HG03159 (cell line): ENCODE measurements around the gene MIB2.
A peak's percentile ranks its signal among the peaks of the same experiment; 100 is the strongest.
"Not testable (repeated sequence)": the region's sequence is repeated elsewhere in the genome, so short reads cannot be mapped to it uniquely, and the experiment has no call there.

Experiments used
- ATAC-seq: cut with Tn5 transposase; IDR thresholded peaks from one replicate; pipeline ENCODE4 v1.9.1; 2021; ENCODE audit warnings: mild to moderate bottlenecking, moderate library complexity; ENCODE audit not compliant: unreplicated experiment

MIB2 gene

DNA sequence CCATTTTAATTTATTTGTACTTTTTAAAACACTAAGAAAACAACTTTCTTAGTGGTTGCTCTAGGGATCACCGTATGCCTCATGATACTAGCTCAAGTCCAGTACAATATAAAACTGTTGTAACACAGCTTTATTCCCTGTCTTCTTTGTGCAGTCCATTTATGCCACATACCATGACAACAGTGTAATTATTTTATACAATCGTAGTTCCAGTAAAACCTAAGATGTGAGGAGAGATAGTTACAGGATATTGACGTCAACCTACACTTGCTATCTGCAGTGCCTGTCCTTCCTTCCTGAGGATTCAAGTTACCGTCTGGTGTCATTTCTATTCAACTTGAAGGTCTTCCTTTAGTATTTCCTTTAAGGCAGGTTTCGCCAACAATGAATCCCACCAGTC, 31.0 kb downstream of the MIB2 start:
- ATAC-seq: not testable (repeated sequence)

DNA sequence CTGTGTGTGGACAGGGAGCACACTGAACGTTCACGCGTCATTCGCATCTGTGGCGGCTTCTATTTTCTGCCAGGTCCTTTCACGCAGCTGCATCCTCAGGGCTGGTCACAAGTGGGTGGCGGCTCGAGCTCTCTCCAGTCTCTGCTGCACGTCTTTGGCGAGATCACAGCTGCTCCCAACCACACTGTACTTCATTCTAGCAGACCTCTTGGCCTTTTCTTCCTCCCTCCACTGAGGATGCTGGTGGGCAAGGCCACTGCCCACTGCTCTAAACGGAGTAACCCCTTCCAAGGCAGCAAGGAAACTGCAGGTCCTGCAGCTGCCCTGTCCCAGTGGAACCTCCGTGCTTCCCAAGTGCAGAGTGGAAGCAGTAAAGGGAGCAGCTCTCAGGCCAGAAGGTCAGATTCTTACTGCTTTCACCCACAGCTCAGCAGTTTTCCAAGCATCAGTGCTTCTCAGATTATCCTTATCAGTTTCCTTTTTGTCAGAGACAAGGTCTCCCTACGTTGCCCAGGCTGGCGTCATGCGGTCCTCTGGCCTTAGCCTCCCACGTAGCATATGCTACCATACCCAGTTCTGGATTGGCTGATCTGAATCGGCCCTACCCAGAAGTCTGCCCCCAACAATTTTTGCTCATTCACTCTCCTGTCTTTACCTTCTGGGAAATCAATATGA, 32.4 kb downstream of the MIB2 start:
- ATAC-seq: not testable (repeated sequence)

DNA sequence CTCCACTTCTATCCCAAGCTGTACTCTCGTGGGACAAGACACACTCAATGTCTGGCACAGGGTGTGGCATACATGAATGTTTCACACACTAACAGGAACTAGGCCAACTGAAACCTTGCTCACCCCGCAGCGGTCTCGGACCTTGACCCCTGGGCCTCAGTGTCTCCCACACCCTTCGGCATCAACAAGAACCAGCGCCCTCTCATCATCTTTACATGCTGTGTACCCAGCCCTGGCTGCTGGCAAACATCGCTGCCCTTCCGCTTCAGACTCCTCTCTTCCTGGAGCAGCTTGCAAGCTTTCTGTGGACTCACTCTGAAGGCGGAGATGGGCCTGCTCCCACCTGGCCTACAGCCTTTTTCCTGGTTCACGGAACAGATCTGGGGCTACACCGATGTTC, 33.0 kb downstream of the MIB2 start:
- not testable (repeated sequence) for ATAC-seq

DNA sequence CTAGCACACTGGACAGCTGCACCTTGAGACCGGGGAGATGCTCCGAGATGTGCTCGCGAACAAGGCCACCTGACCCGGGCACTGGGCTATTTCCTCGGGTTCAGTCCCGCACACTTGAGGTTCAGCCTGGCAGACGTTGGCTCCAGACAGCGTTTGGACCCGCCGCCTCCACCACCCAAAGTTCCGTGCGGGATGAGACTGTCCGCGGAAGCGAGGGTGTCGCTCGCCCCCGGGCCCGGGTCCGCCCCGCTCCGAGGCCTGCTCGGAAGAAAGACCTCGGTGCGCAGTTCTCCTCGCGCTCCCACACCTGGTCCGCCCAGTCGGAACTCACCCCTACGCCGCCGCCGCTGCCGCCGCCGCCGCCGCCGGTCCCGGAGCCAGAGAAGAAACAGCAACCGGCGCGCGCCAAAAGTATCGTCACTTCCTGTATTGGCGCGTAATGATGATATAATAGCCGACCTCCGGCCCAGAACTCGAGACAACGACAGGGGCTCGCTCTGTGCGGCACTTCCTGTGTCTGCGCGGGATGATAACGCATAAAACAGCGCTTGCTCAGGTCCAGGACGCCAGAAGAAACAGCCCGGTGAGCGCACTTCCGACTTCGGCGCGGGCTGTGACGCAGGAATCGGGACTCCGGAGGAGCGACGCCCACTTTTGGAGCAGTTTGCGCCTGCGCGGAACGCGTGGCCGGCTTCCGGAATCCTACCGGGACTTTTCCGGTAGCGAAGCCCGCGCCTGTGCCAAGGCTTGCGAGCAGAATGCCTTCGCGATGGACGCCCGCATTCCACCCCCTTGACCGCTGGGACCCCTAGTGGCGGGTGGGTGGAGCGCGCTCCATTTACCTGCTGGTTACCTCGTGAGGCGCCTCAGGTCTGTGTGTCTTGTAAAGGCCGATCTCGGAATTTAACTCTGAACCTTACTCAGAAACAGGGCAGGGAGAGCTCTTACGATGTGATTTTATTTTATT, 43.6 kb downstream of the MIB2 start, which contains the start of gene CDK11B:
Gene CDK11B (minus strand): TSS at position 422 of the 967 bp plus-strand sequence. CDS start 1,519 bp downstream, outside the sequence.
- peak; percentile 73 for ATAC-seq

GRCh38 chr1:1662392-1662791, 47.1 kb downstream of the MIB2 start:
- not testable (repeated sequence) for ATAC-seq

DNA sequence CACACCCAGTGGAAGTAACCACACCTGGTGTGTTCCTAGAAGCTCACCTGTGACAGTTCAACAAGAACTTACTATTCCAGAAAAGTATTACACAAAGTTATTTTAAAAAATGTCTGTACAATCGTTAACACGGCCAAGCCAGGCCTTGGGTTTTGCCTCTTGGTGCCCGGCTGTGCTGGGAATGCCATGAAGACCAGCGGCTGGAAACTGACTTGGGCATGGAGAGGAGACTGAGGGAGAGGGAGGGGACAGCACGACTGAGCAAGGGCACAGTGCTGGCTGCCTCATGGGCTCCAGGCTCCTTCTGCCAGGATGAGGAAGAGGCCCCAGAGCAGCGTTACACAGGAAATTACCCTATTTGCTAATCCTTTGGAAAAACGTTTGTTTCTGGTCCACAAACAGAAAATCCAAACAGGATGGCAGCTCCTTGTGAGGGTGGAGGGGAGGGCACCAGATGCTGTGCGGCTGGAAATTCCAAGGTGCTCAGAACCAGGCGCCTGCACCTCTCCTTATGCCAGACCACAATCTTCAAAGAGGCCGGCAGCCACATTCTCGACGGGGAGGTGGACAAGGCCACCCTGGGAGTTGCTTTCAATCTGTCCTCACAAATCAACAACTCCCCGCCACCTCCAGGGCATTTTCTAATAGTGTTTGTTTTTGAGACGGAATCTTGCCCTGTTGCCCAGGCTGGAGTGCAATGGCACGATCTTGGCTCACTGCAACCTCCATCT, 47.7 kb downstream of the MIB2 start:
- not testable (repeated sequence) for ATAC-seq

DNA sequence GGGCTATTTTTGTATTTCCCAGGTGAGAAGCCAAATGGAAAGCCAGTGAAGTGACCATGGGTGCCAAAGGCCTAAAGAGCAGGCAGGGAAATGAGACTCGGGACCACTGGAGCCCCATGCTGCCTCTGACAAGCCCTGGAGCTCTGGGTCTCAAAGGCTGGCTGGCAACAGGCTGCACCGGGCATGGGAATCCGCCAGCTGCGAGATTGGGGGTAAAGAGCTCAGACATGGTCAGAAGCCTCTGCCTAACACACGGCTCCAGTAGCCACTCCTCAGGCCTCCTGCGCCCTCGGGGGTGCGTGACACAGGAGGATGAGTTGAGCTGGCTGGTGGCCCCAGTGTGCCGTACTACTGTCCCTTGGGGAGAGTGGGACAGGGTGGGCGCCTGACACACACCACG, 49.0 kb downstream of the MIB2 start:
- not testable (repeated sequence) for ATAC-seq

- no peak for ATAC-seq
Measured at GRCh38 chr1:1664941-1665814, 49.9 kb downstream of the MIB2 start.

DNA sequence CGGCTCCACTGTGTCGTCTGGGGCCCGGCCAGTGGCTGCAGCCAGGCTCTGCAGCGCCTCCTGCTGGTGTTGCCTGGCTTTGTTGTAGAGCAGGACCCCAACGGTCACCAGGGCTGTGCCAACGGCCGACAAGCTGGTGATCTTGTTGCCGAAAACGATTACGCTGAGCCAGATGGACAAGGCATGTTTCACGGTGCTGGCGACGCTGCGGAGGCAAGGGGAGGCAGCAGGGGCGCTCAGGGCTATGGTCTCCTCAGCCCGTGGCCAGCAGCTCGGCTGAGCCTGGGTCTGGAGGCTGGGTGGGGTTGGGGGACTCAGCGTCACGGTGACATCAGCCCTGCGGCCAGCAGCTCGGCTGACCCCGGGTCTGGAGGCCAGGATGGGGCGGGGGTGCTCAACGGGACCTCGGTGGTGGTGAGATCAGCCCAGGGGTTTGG, 50.5 kb downstream of the MIB2 start:
- no peak for ATAC-seq

DNA sequence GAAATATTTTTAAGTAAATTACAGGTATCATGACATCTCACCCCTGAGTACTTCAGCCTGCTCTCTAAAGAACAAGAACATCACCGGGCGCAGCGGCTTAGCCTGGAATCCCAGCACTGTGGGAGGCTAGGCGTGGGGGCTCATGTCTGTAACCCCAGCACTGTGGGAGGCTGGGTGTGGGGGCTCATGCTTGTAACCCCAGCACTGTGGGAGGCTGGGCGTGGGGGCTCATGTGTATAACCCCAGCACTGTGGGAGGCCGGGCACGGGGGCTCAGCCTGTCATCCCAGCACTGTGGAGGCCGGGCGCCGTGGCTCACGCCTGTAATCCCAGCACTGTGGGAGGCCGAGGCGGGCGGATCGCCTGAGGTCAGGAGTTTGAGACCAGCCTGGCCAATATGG, 51.2 kb downstream of the MIB2 start:
- no peak for ATAC-seq

DNA sequence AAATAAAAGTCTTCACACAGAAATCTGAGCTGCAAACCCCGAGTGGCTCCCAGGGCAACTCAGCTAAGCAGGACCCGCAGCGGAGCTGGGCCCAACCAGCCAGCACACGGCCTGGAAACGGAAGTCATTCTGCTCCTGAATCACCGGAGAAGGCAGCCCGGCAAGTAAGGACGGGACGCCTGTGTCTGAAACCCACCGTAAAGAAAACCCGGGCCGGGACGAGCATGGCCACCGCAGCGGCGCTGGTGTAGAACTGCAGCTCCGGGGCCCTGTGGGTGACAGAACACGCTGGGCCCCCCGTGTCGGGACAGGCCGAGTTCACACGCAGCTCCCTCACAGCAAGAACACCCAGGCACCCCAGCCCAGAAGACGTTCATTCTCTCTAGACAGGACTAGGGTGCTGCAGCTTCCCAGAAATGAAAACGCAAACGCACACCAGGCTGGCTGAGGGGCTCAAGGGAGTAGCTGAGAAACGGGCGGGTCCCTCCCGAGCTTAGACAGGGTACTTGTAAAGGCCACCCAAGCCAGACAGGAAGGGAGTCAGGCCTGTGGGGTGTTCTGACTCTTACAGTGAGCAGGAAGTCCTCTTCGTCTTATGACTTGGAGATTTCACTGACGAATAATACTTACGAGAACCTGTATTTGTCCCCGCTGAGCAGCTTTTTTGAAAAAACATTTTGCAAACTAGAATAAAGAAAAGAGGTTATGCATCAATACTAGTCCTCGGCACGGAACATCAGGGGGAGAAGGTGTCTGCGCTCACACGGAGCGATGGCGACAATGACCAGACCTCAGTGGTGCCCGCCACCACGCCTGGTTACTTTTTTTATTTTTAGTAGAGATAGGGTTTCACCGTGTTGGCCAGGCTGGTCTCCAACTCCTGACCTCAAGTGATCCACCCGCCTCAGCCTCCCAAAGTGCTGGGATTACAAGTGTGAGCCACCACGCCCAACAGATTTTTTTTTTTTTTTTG, 54.5 kb downstream of the MIB2 start:
- no peak for ATAC-seq

GRCh38 chr1:1670866-1671265, 55.6 kb downstream of the MIB2 start:
- ATAC-seq: no peak

DNA sequence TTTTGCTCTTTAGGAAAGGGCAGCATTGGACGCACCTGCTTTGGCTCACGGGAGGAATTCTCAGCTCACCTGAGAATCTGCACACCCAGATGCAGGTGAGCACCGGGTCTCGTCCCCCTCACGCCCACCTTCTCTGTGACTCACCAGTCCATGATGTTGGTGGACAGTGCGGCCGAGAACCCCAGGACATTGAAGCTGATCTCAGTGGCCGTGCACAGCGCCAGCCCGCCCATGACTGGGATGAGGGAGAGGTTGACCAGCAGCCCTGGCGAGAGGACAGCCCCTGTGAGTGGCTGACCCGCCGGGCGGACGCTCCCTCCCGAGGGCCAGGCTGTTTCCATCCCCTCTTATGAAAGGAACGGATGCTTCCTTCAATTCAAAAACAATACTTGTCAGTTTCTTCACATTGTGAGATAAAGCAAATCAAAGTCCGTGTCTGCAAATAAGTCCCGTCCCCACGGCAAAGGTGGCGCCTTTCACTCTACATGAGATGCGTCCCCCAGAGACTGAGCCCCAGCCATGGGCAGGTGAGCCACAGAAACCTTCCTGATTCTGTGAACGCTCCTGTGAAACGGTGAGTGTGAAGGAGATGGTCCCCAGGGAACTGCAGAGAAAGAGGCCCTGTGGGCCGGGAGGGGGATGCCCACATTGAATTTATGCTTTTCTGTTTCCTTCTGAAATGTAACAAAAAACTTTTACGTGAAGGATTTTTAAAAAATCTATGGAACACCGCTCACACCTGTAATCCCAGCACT, 56.2 kb downstream of the MIB2 start:
- ATAC-seq: no peak

- ATAC-seq: no peak
Measured at GRCh38 chr1:1672181-1672965, 57.1 kb downstream of the MIB2 start.

- ATAC-seq: not testable (repeated sequence)
Measured at GRCh38 chr1:1674806-1675205, 59.5 kb downstream of the MIB2 start.

DNA sequence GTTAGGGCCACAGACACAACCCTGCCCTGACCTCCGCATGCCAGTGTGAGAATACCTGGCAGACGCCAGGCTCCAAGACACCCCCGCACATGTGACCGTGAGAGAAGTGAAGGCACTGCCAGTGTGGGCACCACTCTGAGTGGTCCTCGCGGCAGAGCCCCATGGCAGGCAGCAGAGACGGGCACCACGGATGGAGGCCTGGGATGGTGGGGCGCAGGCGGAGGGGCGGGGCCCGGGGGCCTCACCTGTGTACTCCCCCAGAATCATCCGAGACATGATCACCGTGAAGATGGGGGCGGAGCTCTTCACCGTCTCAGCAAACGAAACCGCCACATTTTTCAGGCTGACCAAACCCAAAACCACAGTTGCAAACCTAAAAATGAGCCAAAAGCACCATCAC, 59.9 kb downstream of the MIB2 start:
- ATAC-seq: not testable (repeated sequence)

- not testable (repeated sequence) for ATAC-seq
Measured at GRCh38 chr1:1676087-1676486, 60.8 kb downstream of the MIB2 start.
